Measurements from ENCODE around the gene CFC1B. TPM values are rescaled to one million over a fixed set of nuclear protein-coding genes. Genes with fewer than 3 reads are reported as not detected.
"Not testable (repeated sequence)": the region's sequence is repeated elsewhere in the genome, so short reads cannot be mapped to it uniquely, and the experiment has no call there.

CFC1B gene
- total RNA-seq, 1 donor from 2014 or later, result not detected

DNA sequence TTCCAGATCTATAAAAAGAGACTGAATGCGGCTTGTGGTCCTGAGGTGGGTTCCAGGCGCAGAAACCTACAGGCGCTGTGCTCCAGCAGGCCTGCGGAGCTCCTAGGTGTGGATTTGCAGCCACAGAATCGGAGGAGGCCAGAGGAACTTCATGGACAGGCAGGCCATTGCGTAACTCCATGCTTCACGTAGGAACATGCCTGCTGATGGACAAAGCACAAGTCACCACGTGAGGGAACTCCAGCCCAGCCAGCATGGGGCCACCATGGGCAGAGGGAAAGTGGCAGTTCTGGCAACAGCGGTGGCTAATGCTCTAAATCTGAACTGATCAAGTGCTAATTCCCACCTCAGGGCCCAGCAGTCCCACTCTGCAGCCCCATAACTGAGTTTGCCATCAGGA lies 17.2 kb downstream of the CFC1B start:
- H3K27me3 ChIP-seq; intact Hi-C loops (cut with DNase I); H3K27ac ChIP-seq; H3K4me3 ChIP-seq; ATAC-seq; H3K36me3 ChIP-seq; H3K9me3 ChIP-seq; DNase-seq; H3K4me1 ChIP-seq: not testable (repeated sequence)

DNA sequence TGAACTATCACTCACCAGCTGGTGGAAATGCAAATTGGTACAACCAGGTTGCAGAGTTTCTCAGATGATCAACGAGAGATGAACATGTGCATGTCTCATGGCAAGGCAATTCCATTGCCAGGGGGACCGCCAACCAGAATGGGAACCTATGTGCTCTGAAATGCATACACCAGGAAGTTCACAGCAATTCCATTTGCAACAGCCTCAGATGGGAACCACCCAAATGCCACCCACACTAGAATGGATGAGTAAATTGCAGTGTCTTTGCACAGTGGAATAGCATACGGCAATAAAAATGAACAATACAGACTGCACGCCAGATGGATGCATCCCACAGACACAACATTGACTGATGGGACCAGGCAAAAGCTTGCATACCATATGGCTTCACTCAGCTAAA lies 21.8 kb downstream of the CFC1B start:
- H3K27ac ChIP-seq; H3K9me3 ChIP-seq; intact Hi-C loops (cut with DNase I); H3K4me3 ChIP-seq; ATAC-seq; H3K36me3 ChIP-seq; H3K27me3 ChIP-seq; DNase-seq; H3K4me1 ChIP-seq: not testable (repeated sequence)

DNA sequence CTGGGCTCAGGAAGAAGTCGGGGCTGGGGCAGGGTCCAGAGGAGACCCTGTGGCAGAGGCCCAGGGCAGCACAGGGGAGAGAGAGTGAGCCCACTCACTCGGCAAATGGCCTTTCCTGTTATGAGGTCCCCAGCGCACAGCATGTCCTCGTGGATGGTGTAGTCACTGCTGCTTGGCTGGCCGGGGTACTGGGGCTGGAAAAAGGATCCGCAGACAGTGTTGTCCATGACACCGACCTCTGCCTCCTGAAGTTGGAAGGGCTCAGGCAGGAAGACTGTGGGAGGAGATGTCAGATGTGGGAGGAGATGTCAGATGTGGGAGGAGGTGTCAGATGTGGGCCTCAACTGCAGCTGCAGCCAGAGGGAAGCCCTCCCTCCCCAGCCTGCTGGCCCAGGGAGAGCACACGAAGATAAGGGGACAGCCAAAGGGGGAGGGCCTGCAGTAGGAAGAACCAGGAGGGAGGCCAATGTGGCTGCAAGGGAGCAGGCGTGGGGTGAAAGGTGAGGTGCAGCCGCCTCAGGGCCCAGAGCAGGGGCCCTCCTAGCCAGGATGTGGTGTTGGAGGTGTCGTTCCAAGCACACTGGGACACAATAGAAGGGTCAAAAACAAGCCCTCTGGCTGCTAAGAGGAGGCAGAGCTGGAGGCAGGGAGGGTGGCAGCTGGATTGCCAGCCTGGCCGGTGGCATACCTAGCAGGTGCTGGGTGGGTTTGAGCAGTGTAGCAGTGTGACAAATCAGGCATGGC lies 22.9 kb downstream of the CFC1B start:
- ATAC-seq, result peak; percentile 11
- H3K4me3 ChIP-seq; H3K27me3 ChIP-seq; intact Hi-C loops (cut with DNase I); H3K9me3 ChIP-seq; DNase-seq; H3K36me3 ChIP-seq; H3K4me1 ChIP-seq; H3K27ac ChIP-seq: not testable (repeated sequence)

DNA sequence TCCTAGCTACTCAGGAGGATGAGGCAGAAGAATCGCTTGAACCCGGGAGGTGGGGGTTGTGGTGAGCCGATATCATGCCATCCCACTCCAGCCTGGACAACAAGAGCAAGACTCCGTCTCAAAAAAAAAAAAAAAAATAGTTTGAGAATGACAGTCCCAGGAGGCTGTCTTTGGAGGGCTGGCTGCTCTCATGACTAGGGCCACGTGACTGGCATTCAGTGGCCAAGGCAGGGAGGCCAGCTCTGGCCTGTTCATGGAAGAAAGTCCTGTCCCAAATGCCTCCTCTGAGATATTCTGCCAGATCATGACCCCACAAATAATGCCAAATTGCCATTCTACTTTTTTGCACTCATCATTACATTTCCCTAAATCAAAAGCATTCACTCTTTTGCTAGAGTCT lies 24.0 kb downstream of the CFC1B start:
- intact Hi-C loops (cut with DNase I), result not testable (repeated sequence)

DNA sequence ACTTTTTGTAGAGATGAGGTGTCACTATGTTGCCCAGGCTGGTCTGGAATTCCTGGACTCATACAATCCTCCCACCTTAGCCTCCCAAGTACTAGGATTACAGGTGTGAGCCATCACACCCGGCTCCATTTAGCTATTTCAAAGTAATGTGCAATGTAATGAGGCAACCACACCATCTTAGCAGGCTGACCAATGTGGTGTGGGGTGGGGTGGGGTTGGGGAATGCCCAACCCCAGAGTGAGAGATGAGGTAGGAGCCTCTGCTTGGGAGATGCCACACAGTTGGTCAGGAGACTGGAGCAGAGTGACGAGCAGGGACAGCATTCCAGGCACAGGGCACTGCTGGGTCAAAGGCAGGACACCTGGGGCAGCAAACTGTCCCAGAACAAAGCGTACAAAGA lies 27.4 kb downstream of the CFC1B start:
- H3K4me1 ChIP-seq; H3K27ac ChIP-seq; ATAC-seq; intact Hi-C loops (cut with DNase I); H3K27me3 ChIP-seq; DNase-seq; H3K36me3 ChIP-seq; H3K4me3 ChIP-seq; H3K9me3 ChIP-seq: not testable (repeated sequence)

More for the DNA sequence above, 24.0 kb downstream of the CFC1B start:
- not testable (repeated sequence) for H3K27ac ChIP-seq, ATAC-seq, H3K4me3 ChIP-seq, H3K4me1 ChIP-seq, H3K27me3 ChIP-seq, H3K9me3 ChIP-seq, DNase-seq, H3K36me3 ChIP-seq

DNA sequence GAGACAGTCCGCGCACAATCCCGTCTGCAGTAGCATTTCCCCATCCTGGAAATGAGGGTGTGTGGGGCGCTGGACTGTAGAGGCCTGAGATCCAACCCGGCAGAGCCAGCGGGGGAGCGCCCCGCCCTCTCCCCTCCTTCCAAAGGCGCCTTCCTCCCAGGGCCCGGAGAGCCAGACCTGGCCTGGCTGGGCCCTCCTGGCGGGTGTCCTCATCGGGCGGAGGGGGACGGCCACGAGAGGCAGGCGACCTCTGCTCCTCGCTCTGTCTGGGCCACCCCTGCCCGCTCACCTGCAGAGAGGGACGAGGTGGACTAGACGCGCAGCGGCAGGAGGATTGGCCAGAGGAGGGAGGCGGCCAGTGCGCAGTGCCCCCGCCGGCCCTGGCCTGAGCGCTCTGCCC lies 28.5 kb downstream of the CFC1B start:
- H3K4me1 ChIP-seq; DNase-seq; H3K36me3 ChIP-seq; H3K9me3 ChIP-seq; intact Hi-C loops (cut with DNase I); H3K4me3 ChIP-seq; H3K27me3 ChIP-seq; H3K27ac ChIP-seq: not testable (repeated sequence)
- peak; percentile 16 for ATAC-seq

DNA sequence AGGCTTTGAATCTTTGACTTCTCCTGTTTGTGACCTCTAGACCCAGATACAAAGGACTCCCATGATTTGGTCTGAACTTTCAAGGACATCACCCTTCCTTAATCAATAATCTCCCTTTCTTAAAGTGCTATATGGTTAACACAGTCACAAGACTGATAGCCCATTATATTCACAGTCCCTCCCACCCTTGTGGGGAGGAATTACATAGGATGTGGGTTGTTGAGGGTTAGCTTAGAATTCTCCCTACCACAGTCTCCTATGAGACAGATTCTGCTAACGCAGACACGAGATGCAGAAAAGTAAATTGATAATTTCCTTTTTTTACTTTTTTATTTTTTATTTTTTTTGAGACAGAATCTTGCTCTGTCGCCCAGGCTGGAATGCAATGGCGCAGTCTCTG lies 33.2 kb downstream of the CFC1B start:
- ATAC-seq; DNase-seq; H3K27me3 ChIP-seq; intact Hi-C loops (cut with DNase I); H3K9me3 ChIP-seq; H3K36me3 ChIP-seq; H3K4me3 ChIP-seq; H3K27ac ChIP-seq; H3K4me1 ChIP-seq: not testable (repeated sequence)

DNA sequence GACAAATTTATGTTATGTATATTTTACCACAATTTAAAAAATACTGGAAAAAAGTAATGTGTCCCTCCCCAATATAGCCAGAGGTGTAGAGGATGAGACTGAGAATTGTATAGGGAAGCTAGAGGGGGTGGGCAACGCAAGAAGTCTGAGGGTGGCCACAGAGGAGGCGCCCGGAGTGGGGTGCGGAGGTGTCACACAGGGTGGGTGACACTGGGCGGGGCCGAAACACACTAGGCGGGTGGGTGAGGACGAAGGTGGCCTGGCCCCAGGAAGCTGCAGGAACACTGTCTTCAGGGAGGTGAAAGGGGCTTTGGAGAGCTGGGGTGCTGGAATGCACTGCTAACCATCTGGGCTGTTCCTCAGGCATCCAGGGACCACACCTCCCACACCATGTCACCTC lies 35.4 kb downstream of the CFC1B start:
- H3K4me1 ChIP-seq; DNase-seq; intact Hi-C loops (cut with DNase I); H3K27me3 ChIP-seq; H3K4me3 ChIP-seq; ATAC-seq; H3K9me3 ChIP-seq; H3K36me3 ChIP-seq; H3K27ac ChIP-seq: not testable (repeated sequence)

DNA sequence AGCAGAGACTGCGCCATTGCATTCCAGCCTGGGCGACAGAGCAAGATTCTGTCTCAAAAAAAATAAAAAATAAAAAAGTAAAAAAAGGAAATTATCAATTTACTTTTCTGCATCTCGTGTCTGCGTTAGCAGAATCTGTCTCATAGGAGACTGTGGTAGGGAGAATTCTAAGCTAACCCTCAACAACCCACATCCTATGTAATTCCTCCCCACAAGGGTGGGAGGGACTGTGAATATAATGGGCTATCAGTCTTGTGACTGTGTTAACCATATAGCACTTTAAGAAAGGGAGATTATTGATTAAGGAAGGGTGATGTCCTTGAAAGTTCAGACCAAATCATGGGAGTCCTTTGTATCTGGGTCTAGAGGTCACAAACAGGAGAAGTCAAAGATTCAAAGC lies 45.1 kb downstream of the CFC1B start:
- intact Hi-C loops (cut with DNase I); H3K4me3 ChIP-seq; H3K27me3 ChIP-seq; DNase-seq; H3K4me1 ChIP-seq; H3K27ac ChIP-seq; H3K9me3 ChIP-seq; ATAC-seq; H3K36me3 ChIP-seq: not testable (repeated sequence)

DNA sequence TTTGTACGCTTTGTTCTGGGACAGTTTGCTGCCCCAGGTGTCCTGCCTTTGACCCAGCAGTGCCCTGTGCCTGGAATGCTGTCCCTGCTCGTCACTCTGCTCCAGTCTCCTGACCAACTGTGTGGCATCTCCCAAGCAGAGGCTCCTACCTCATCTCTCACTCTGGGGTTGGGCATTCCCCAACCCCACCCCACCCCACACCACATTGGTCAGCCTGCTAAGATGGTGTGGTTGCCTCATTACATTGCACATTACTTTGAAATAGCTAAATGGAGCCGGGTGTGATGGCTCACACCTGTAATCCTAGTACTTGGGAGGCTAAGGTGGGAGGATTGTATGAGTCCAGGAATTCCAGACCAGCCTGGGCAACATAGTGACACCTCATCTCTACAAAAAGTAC lies 50.9 kb downstream of the CFC1B start:
- H3K4me1 ChIP-seq; H3K27me3 ChIP-seq; ATAC-seq; H3K36me3 ChIP-seq; H3K4me3 ChIP-seq; H3K27ac ChIP-seq; DNase-seq; H3K9me3 ChIP-seq; intact Hi-C loops (cut with DNase I): not testable (repeated sequence)

DNA sequence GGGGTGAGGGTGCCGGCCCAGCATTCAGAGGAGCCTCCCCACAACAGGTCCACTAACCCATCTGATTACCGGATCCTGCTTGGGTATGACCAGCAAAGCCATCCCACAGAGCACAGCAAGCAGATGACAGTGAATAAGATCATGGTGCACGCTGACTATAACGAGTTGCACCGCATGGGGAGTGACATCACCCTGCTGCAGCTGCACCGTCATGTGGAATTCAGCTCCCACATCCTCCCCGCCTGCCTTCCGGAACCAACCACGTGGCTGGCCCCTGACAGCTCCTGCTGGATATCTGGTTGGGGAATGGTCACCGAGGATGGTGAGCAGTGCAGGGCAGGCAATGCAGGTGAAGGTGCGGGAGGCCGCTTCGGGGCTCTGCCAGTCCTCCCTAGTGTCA lies 53.2 kb downstream of the CFC1B start:
- intact Hi-C loops (cut with DNase I); H3K27ac ChIP-seq; H3K36me3 ChIP-seq; H3K27me3 ChIP-seq; H3K9me3 ChIP-seq; H3K4me1 ChIP-seq; H3K4me3 ChIP-seq; ATAC-seq: not testable (repeated sequence)
- DNase-seq, result peak; percentile 13

DNA sequence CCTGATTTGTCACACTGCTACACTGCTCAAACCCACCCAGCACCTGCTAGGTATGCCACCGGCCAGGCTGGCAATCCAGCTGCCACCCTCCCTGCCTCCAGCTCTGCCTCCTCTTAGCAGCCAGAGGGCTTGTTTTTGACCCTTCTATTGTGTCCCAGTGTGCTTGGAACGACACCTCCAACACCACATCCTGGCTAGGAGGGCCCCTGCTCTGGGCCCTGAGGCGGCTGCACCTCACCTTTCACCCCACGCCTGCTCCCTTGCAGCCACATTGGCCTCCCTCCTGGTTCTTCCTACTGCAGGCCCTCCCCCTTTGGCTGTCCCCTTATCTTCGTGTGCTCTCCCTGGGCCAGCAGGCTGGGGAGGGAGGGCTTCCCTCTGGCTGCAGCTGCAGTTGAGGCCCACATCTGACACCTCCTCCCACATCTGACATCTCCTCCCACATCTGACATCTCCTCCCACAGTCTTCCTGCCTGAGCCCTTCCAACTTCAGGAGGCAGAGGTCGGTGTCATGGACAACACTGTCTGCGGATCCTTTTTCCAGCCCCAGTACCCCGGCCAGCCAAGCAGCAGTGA lies 55.3 kb downstream of the CFC1B start:
- DNase-seq; H3K4me1 ChIP-seq; H3K36me3 ChIP-seq; H3K27me3 ChIP-seq; intact Hi-C loops (cut with DNase I); H3K27ac ChIP-seq; H3K9me3 ChIP-seq; H3K4me3 ChIP-seq: not testable (repeated sequence)
- ATAC-seq, result peak; percentile 4

DNA sequence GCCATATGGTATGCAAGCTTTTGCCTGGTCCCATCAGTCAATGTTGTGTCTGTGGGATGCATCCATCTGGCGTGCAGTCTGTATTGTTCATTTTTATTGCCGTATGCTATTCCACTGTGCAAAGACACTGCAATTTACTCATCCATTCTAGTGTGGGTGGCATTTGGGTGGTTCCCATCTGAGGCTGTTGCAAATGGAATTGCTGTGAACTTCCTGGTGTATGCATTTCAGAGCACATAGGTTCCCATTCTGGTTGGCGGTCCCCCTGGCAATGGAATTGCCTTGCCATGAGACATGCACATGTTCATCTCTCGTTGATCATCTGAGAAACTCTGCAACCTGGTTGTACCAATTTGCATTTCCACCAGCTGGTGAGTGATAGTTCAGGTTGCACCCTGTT lies 56.5 kb downstream of the CFC1B start:
- intact Hi-C loops (cut with DNase I); H3K36me3 ChIP-seq; ATAC-seq; H3K27me3 ChIP-seq; H3K4me3 ChIP-seq; H3K27ac ChIP-seq; DNase-seq; H3K9me3 ChIP-seq; H3K4me1 ChIP-seq: not testable (repeated sequence)
